Measurements from ENCODE around the gene ADGRG6.

DNA sequence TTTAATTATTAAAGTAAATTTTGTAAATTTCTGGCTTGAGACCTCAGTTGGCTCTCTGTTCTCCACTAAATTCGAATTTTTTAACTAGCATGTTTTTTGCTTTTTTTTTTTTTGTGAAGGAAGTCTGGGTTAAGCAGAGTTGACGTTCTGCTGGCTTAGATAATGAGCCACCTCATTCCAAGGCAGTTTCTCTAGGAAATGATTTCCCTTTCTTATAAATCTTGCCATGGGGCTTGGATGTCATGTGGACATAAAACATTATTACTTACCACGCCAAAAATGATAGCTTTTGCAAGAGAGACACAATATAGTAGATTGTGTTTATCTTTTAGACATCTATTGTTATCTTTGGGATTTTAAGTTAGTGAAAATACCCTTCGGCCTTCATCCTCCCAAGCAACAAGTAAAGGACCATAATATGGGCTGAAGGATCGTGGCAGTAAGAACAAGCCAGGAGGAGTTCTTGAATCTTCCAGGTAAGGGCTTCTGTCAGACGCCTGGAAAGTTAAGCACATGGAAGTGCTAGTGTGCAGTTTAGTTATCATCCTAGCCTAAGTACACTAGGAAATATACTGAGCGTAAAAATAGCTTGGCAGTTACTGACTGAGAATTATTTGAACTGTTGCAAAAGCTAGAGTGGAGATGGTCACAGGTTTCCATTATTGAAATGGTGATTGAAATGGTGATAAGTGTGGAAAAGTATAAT, 30.7 kb downstream of the ADGRG6 start:
- TF ChIP-seq BMI1 (IDR thresholded peaks at IDR 0.05; ENCODE audit: low read length) (no peak), HIVEP1 (CRISPR knock-in tag; IDR thresholded peaks at IDR 0.05) (no peak), HDGF (IDR thresholded peaks at IDR 0.05) (no peak), KLF13 (tag; IDR thresholded peaks at IDR 0.05; ENCODE audit: borderline replicate concordance, low read depth) (no peak), WHSC1 (IDR thresholded peaks at IDR 0.05; ENCODE audit: low read length) (no peak), ZNF175 (CRISPR knock-in tag; IDR thresholded peaks at IDR 0.05; ENCODE audit: low read depth) (no peak), SMC3 (conservative IDR thresholded peaks at IDR 0.05; ENCODE audit: insufficient read depth, low read depth, low read length) (no peak), SP1 (CRISPR knock-in tag; IDR thresholded peaks at IDR 0.05) (no peak), NFE2L1 (tag; IDR thresholded peaks at IDR 0.05; ENCODE audit: borderline replicate concordance, low read depth) (no peak)
- TF ChIP-seq, protein P1, sequence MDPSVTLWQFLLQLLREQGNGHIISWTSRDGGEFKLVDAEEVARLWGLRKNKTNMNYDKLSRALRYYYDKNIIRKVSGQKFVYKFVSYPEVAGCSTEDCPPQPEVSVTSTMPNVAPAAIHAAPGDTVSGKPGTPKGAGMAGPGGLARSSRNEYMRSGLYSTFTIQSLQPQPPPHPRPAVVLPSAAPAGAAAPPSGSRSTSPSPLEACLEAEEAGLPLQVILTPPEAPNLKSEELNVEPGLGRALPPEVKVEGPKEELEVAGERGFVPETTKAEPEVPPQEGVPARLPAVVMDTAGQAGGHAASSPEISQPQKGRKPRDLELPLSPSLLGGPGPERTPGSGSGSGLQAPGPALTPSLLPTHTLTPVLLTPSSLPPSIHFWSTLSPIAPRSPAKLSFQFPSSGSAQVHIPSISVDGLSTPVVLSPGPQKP (CRISPR knock-in tag; IDR thresholded peaks at IDR 0.05) = no peak
